ENCODE data around the gene IGF1R.

- TF ChIP-seq CTCF (conservative IDR thresholded peaks at IDR 0.05; ENCODE audit: low read depth, low read length) (no peak), EZH2phosphoT487 (IDR thresholded peaks at IDR 0.05; ENCODE audit: borderline replicate concordance, low read length) (no peak)
Measured at GRCh38 chr15:98698792-98699191, 50.5 kb downstream of the IGF1R start.
